ENCODE measurements around the gene MKS1.

DNA sequence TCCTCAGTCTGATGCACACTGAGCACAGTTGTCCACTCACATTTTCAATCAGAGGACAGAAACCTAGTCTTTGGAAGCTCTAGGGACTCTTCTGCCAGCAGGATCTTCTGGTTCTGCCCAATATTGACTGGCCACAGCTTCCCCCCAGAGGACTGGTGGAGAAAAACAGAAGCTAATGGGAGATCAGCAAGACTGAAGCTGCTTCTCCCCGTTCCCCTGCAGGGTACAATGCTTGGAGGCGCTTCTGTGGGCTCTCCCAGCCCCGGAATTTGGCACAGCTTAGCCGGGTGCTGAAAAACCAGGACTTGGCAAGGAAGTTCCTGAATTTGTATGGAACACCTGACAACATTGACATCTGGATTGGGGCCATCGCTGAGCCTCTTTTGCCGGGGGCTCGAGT is 16.2 kb downstream of the MKS1 start:
- TF ChIP-seq, protein P1, sequence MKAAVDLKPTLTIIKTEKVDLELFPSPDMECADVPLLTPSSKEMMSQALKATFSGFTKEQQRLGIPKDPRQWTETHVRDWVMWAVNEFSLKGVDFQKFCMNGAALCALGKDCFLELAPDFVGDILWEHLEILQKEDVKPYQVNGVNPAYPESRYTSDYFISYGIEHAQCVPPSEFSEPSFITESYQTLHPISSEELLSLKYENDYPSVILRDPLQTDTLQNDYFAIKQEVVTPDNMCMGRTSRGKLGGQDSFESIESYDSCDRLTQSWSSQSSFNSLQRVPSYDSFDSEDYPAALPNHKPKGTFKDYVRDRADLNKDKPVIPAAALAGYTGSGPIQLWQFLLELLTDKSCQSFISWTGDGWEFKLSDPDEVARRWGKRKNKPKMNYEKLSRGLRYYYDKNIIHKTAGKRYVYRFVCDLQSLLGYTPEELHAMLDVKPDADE (IDR thresholded peaks at IDR 0.05): no peak
- TF ChIP-seq, protein P2, sequence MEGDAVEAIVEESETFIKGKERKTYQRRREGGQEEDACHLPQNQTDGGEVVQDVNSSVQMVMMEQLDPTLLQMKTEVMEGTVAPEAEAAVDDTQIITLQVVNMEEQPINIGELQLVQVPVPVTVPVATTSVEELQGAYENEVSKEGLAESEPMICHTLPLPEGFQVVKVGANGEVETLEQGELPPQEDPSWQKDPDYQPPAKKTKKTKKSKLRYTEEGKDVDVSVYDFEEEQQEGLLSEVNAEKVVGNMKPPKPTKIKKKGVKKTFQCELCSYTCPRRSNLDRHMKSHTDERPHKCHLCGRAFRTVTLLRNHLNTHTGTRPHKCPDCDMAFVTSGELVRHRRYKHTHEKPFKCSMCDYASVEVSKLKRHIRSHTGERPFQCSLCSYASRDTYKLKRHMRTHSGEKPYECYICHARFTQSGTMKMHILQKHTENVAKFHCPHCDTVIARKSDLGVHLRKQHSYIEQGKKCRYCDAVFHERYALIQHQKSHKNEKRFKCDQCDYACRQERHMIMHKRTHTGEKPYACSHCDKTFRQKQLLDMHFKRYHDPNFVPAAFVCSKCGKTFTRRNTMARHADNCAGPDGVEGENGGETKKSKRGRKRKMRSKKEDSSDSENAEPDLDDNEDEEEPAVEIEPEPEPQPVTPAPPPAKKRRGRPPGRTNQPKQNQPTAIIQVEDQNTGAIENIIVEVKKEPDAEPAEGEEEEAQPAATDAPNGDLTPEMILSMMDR (conservative IDR thresholded peaks at IDR 0.05; ENCODE audit: low read depth in 2 of 2): no peak
- no peak for TF ChIP-seq EZH2 (IDR thresholded peaks at IDR 0.05; ENCODE audit: low read depth, unreplicated experiment)
- TF ChIP-seq POLR2AphosphoS5 (IDR thresholded peaks at IDR 0.05; ENCODE audit: low read depth): no peak
- TF ChIP-seq EZH2phosphoT487 (IDR thresholded peaks at IDR 0.05; ENCODE audit: unreplicated experiment): no peak
- TF ChIP-seq, protein P3, sequence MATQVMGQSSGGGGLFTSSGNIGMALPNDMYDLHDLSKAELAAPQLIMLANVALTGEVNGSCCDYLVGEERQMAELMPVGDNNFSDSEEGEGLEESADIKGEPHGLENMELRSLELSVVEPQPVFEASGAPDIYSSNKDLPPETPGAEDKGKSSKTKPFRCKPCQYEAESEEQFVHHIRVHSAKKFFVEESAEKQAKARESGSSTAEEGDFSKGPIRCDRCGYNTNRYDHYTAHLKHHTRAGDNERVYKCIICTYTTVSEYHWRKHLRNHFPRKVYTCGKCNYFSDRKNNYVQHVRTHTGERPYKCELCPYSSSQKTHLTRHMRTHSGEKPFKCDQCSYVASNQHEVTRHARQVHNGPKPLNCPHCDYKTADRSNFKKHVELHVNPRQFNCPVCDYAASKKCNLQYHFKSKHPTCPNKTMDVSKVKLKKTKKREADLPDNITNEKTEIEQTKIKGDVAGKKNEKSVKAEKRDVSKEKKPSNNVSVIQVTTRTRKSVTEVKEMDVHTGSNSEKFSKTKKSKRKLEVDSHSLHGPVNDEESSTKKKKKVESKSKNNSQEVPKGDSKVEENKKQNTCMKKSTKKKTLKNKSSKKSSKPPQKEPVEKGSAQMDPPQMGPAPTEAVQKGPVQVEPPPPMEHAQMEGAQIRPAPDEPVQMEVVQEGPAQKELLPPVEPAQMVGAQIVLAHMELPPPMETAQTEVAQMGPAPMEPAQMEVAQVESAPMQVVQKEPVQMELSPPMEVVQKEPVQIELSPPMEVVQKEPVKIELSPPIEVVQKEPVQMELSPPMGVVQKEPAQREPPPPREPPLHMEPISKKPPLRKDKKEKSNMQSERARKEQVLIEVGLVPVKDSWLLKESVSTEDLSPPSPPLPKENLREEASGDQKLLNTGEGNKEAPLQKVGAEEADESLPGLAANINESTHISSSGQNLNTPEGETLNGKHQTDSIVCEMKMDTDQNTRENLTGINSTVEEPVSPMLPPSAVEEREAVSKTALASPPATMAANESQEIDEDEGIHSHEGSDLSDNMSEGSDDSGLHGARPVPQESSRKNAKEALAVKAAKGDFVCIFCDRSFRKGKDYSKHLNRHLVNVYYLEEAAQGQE (IDR thresholded peaks at IDR 0.05; ENCODE audit: unreplicated experiment): no peak

All from GM23338 (cell line).